GM23338 (cell line): ENCODE data around the gene CFAP299. TPM values are rescaled to one million over a fixed set of nuclear protein-coding genes. Genes with fewer than 3 reads are reported as not detected.

Experiments used
- ATAC-seq: fragments of 200-7000 bp; cut with Tn5 transposase; 3 replicates; pipeline ENCODE4 v1.9.1; 2020
- DNase-seq: peaks from one replicate; pipeline ENCODE4 v3.0.0-alpha.2; 2015; ENCODE audit warnings: low spot score
- H2AFZ ChIP-seq: fragments of 200-600 bp; sonication (generic); 2 replicates; pipeline ENCODE4 v1.8.0; 2016; ENCODE audit warnings: antibody characterized with exemption, mild to moderate bottlenecking, moderate library complexity
- H3F3A ChIP-seq: fragments of 200-600 bp; sonication (generic); replicated peaks from 2 replicates; pipeline ENCODE4 v1.8.0; 2017; ENCODE audit warnings: antibody characterized with exemption, mixed run types, low read depth
- H3K27ac ChIP-seq: fragments of 200-600 bp; sonication (generic); 2 replicates; pipeline ENCODE4 v1.6.1; 2016; ENCODE audit warnings: low read depth
- H3K27me3 ChIP-seq: fragments of 200-600 bp; sonication (generic); 2 replicates; pipeline ENCODE4 v1.8.0; 2016; ENCODE audit warnings: mild to moderate bottlenecking, mixed run types, moderate library complexity; ENCODE audit not compliant: insufficient read depth
- H3K36me3 ChIP-seq: fragments of 200-600 bp; sonication (generic); 2 replicates; pipeline ENCODE4 v1.8.0; 2016; ENCODE audit warnings: mild to moderate bottlenecking; ENCODE audit not compliant: insufficient read depth
- H3K4me1 ChIP-seq: fragments of 200-600 bp; sonication (generic); 2 replicates; pipeline ENCODE4 v1.8.0; 2016; ENCODE audit warnings: mild to moderate bottlenecking, moderate library complexity; ENCODE audit not compliant: insufficient read depth
- H3K4me2 ChIP-seq: fragments of 200-600 bp; sonication (generic); 2 replicates; pipeline ENCODE4 v1.7.1; 2017; ENCODE audit warnings: mixed run types
- H3K4me3 ChIP-seq: fragments of 200-600 bp; sonication (generic); 2 replicates; pipeline ENCODE4 v1.6.1; 2016; ENCODE audit warnings: mixed run types
- H3K79me2 ChIP-seq: fragments of 200-600 bp; sonication (generic); replicated peaks from 2 replicates; pipeline ENCODE4 v1.8.0; 2017; ENCODE audit warnings: mild to moderate bottlenecking; ENCODE audit not compliant: insufficient read depth
- H3K9me2 ChIP-seq: fragments of 200-600 bp; sonication (generic); 2 replicates; pipeline ENCODE4 v1.8.0; 2017; ENCODE audit not compliant: insufficient read depth
- H4K20me1 ChIP-seq: fragments of 200-600 bp; sonication (generic); replicated peaks from 2 replicates; pipeline ENCODE4 v1.8.0; 2017; ENCODE audit warnings: mild to moderate bottlenecking; ENCODE audit not compliant: insufficient read depth
- H3K27ac Mint-ChIP-seq: 2 replicates; pipeline ENCODE4 v1.8.0; 2020; ENCODE audit warnings: inconsistent platforms, mild to moderate bottlenecking, moderate library complexity, mixed read lengths
- H3K27me3 Mint-ChIP-seq: 3 replicates; pipeline ENCODE4 v1.8.0; 2022; ENCODE audit warnings: low read depth, mild to moderate bottlenecking, moderate library complexity, mixed read lengths, inconsistent platforms; ENCODE audit not compliant: insufficient read depth, poor library complexity
- H3K36me3 Mint-ChIP-seq: 3 replicates; pipeline ENCODE4 v1.8.0; 2021; ENCODE audit warnings: low read depth, mild to moderate bottlenecking, inconsistent platforms, moderate library complexity, mixed read lengths
- H3K4me1 Mint-ChIP-seq: 3 replicates; pipeline ENCODE4 v1.8.0; 2020; ENCODE audit warnings: mild to moderate bottlenecking, inconsistent platforms, mixed read lengths
- H3K4me3 Mint-ChIP-seq: 3 replicates; pipeline ENCODE4 v1.8.0; 2021; ENCODE audit warnings: moderate library complexity, mild to moderate bottlenecking, inconsistent platforms, mixed read lengths
- H3K9me3 Mint-ChIP-seq: 3 replicates; pipeline ENCODE4 v1.8.0; 2020; ENCODE audit warnings: moderate library complexity, mild to moderate bottlenecking, inconsistent platforms, mixed read lengths
- CREB1 ChIP-seq: fragments of 250-450 bp; sonication (Bioruptor Pico); IDR thresholded peaks from 2 replicates; pipeline ENCODE4 v1.5.0; 2020; ENCODE audit warnings: low read depth, mild to moderate bottlenecking, moderate library complexity
- CTCF ChIP-seq, 2 experiments: fragments of 200-600 bp in 1 of 2; sonication (generic) in 1 of 2; conservative IDR thresholded peaks; 2 replicates each; pipeline versions ENCODE4 v1.5.1 to v1.6.1; 2016 to 2017; ENCODE audit warnings: antibody characterized with exemption in 2 of 2, low read depth in 2 of 2, mild to moderate bottlenecking in 2 of 2, moderate library complexity in 1 of 2
- EZH2 ChIP-seq: fragments of 200-600 bp; sonication (generic); IDR thresholded peaks from one replicate; pipeline ENCODE4 v1.8.0; 2017; ENCODE audit warnings: antibody characterized with exemption, mild to moderate bottlenecking, low read depth; ENCODE audit not compliant: unreplicated experiment
- EZH2phosphoT487 ChIP-seq: fragments of 200-600 bp; sonication (generic); IDR thresholded peaks from one replicate; pipeline ENCODE4 v1.8.1; 2018; ENCODE audit warnings: antibody characterized with exemption; ENCODE audit not compliant: unreplicated experiment
- NANOG ChIP-seq: IDR thresholded peaks from 2 replicates; pipeline ENCODE4 v1.6.1; 2016; ENCODE audit warnings: antibody characterized with exemption, borderline replicate concordance
- ZNF331 ChIP-seq: fragments of 250-450 bp; sonication (Bioruptor Pico); IDR thresholded peaks from 2 replicates; pipeline ENCODE4 v1.5.0; 2020; ENCODE audit warnings: low read depth, mild to moderate bottlenecking, moderate library complexity
- polyA plus RNA-seq: library from polyadenylated mRNA; unstranded; fragments of >200 nt; fragmentation: Nextera tagmentation; extraction: Ambion mirVana; gene quantifications from 2 replicates; pipeline ENCODE4 v1.2.1, GENCODE V29; 2016
- total RNA-seq: library from RNA; depleted of rRNA; stranded (reverse); fragments of >200 nt; shearing (Covaris generic); gene quantifications from 2 replicates; pipeline ENCODE4 v1.2.3, GENCODE V29; 2014
- TF ChIP-seq, protein P1 (sequence below): fragments of 250-450 bp; sonication (Bioruptor Pico); IDR thresholded peaks from 2 replicates; pipeline ENCODE4 v1.5.0; 2020; ENCODE audit warnings: mild to moderate bottlenecking, moderate library complexity

Gene CFAP299
- total and polyA plus RNA-seq, 2 experiments from 2014 or later: not detected

DNA sequence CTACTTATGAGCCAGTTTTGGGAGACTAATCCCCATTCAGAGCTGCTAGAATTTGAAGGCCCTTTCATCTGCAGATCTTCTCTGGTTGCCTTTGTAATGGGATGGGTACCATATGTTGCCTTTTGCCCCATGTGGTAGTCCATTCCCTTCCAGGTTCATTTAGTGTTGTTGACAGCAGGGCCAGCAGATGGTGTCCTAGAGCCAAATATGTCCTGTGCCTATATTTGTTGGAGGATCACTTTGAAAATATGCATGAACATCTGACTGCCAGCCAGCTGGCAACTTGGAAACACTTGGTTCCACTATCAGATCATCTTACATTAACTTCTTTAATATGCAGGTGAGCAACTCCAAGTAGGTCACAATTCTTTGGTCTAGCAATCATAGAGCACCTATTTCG lies 30.4 kb downstream of the CFAP299 start:
- Mint-ChIP-seq H3K4me3 (no peak overlapping the region), H3K27ac (no peak overlapping the region), H3K9me3 (peaks cover 16% of the 10 kb centered on the region), H3K36me3 (peaks cover 18% of the 10 kb centered on the region), H3K4me1 (peaks cover 6% of the 10 kb centered on the region), H3K27me3 (no peaks in the 10 kb centered on the region)
- Histone ChIP-seq H4K20me1 (no peaks in the 10 kb centered on the region), H3K4me2 (no peak overlapping the region), H2AFZ (no peak overlapping the region), H3K27me3 (no peaks in the 10 kb centered on the region), H3F3A (no peaks in the 10 kb centered on the region), H3K4me3 (no peak overlapping the region), H3K79me2 (no peaks in the 10 kb centered on the region), H3K27ac (no peak overlapping the region), H3K9me2 (no peaks in the 10 kb centered on the region), H3K4me1 (peaks cover 2% of the 10 kb centered on the region; the same call in 1 of the 2 replicates), H3K36me3 (no peaks in the 10 kb centered on the region)
- ATAC-seq (peak; percentile 80), DNase-seq (peak; percentile 64)
- TF ChIP-seq, protein P1, sequence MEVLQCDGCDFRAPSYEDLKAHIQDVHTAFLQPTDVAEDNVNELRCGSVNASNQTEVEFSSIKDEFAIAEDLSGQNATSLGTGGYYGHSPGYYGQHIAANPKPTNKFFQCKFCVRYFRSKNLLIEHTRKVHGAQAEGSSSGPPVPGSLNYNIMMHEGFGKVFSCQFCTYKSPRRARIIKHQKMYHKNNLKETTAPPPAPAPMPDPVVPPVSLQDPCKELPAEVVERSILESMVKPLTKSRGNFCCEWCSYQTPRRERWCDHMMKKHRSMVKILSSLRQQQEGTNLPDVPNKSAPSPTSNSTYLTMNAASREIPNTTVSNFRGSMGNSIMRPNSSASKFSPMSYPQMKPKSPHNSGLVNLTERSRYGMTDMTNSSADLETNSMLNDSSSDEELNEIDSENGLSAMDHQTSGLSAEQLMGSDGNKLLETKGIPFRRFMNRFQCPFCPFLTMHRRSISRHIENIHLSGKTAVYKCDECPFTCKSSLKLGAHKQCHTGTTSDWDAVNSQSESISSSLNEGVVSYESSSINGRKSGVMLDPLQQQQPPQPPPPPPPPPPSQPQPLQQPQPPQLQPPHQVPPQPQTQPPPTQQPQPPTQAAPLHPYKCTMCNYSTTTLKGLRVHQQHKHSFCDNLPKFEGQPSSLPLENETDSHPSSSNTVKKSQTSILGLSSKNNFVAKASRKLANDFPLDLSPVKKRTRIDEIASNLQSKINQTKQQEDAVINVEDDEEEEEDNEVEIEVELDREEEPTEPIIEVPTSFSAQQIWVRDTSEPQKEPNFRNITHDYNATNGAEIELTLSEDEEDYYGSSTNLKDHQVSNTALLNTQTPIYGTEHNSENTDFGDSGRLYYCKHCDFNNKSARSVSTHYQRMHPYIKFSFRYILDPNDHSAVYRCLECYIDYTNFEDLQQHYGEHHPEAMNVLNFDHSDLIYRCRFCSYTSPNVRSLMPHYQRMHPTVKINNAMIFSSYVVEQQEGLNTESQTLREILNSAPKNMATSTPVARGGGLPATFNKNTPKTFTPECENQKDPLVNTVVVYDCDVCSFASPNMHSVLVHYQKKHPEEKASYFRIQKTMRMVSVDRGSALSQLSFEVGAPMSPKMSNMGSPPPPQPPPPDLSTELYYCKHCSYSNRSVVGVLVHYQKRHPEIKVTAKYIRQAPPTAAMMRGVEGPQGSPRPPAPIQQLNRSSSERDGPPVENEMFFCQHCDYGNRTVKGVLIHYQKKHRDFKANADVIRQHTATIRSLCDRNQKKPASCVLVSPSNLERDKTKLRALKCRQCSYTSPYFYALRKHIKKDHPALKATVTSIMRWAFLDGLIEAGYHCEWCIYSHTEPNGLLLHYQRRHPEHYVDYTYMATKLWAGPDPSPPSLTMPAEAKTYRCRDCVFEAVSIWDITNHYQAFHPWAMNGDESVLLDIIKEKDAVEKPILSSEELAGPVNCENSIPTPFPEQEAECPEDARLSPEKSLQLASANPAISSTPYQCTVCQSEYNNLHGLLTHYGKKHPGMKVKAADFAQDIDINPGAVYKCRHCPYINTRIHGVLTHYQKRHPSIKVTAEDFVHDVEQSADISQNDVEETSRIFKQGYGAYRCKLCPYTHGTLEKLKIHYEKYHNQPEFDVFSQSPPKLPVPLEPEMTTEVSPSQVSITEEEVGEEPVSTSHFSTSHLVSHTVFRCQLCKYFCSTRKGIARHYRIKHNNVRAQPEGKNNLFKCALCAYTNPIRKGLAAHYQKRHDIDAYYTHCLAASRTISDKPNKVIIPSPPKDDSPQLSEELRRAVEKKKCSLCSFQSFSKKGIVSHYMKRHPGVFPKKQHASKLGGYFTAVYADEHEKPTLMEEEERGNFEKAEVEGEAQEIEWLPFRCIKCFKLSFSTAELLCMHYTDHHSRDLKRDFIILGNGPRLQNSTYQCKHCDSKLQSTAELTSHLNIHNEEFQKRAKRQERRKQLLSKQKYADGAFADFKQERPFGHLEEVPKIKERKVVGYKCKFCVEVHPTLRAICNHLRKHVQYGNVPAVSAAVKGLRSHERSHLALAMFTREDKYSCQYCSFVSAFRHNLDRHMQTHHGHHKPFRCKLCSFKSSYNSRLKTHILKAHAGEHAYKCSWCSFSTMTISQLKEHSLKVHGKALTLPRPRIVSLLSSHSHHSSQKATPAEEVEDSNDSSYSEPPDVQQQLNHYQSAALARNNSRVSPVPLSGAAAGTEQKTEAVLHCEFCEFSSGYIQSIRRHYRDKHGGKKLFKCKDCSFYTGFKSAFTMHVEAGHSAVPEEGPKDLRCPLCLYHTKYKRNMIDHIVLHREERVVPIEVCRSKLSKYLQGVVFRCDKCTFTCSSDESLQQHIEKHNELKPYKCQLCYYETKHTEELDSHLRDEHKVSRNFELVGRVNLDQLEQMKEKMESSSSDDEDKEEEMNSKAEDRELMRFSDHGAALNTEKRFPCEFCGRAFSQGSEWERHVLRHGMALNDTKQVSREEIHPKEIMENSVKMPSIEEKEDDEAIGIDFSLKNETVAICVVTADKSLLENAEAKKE (CRISPR knock-in tag): peak; percentile 97
- TF ChIP-seq CTCF (conservative IDR thresholded peaks at IDR 0.05; ENCODE audit: low read depth in 2 of 2) (peak; percentile 77 to 92), EZH2 (no peak)

- Histone ChIP-seq H2AFZ (no peak overlapping the region), H3K27me3 (no peaks in the 10 kb centered on the region), H3K4me2 (no peak overlapping the region), H4K20me1 (no peaks in the 10 kb centered on the region), H3K4me1 (no peaks in the 10 kb centered on the region), H3K9me2 (no peaks in the 10 kb centered on the region), H3K36me3 (peaks cover 8% of the 10 kb centered on the region; the same call in 1 of the 2 replicates), H3K79me2 (no peaks in the 10 kb centered on the region), H3K27ac (no peak overlapping the region), H3K4me3 (no peak overlapping the region), H3F3A (no peaks in the 10 kb centered on the region)
- Mint-ChIP-seq H3K4me3 (no peak overlapping the region), H3K9me3 (peaks cover 32% of the 10 kb centered on the region), H3K4me1 (peaks cover 3% of the 10 kb centered on the region), H3K36me3 (peaks cover 28% of the 10 kb centered on the region), H3K27me3 (no peaks in the 10 kb centered on the region), H3K27ac (no peak overlapping the region)
- DNase-seq (no peak), ATAC-seq (no peak)
- TF ChIP-seq CREB1 (CRISPR knock-in tag) (no peak), EZH2phosphoT487 (no peak), NANOG (no peak), ZNF331 (no peak), CTCF (conservative IDR thresholded peaks at IDR 0.05; ENCODE audit: low read depth in 2 of 2) (no peak)
Observed at GRCh38 chr4:80367737-80368136, 32.2 kb downstream of the CFAP299 start.
